Neural cell (in vitro differentiated cells): ENCODE results near the gene PCDHB1.

Experiments
- EP300 ChIP-seq: fragments of 450-650 bp; conservative IDR thresholded peaks from 2 replicates; pipeline ENCODE4 v1.6.1; 2014; ENCODE audit warnings: antibody characterized with exemption, mild to moderate bottlenecking, moderate library complexity; ENCODE audit not compliant: poor library complexity, severe bottlenecking
- EZH2 ChIP-seq: fragments of 200-600, 300-800 bp; shearing (Covaris generic), sonication (generic); IDR thresholded peaks from 2 replicates; pipeline ENCODE4 v1.6.1; 2014; ENCODE audit warnings: antibody characterized with exemption, low read length, borderline replicate concordance, mild to moderate bottlenecking; ENCODE audit not compliant: insufficient read depth, poor library complexity, severe bottlenecking
- MXI1 ChIP-seq: fragments of 450-650 bp; conservative IDR thresholded peaks from 2 replicates; pipeline ENCODE4 v1.6.1; 2014; ENCODE audit warnings: antibody characterized with exemption, mild to moderate bottlenecking; ENCODE audit not compliant: poor library complexity, severe bottlenecking
- POLR2AphosphoS5 ChIP-seq: IDR thresholded peaks from 2 replicates; pipeline ENCODE4 v1.6.1; 2012
- RAD21 ChIP-seq: fragments of 450-650 bp; conservative IDR thresholded peaks from 2 replicates; pipeline ENCODE4 v1.6.1; 2014; ENCODE audit warnings: antibody characterized with exemption, mild to moderate bottlenecking, moderate library complexity
- REST ChIP-seq: IDR thresholded peaks from 2 replicates; pipeline ENCODE4 v1.6.1; 2012; ENCODE audit warnings: borderline replicate concordance
- TAF1 ChIP-seq: IDR thresholded peaks from 2 replicates; pipeline ENCODE4 v1.6.1; 2012; ENCODE audit warnings: low read depth
- TF ChIP-seq, protein P1 (sequence below): fragments of 450-650 bp; IDR thresholded peaks from 2 replicates; pipeline ENCODE4 v1.5.1; 2014; ENCODE audit warnings: antibody characterized with exemption, mild to moderate bottlenecking, moderate library complexity; ENCODE audit not compliant: poor library complexity, severe bottlenecking

DNA sequence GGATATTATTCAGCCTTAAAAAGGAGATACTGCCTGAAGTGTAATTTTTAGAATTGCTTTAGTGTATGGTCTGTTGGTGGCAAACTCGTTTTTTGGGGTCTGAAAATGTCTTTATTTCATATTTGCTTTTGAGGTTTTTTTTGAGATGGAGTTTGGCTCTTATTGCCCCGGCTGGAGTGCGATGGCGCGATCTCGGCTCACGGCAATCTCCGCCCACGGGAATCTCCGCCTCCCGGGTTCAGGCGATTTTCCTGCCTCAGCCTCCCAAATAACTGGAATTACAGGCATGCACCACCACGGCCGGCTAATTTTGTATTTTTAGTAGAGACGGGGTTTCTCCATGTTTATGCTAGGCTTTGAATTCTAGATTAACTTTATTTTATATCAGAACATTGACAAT, 20.2 kb upstream of the PCDHB1 start:
- TF ChIP-seq, protein P1, sequence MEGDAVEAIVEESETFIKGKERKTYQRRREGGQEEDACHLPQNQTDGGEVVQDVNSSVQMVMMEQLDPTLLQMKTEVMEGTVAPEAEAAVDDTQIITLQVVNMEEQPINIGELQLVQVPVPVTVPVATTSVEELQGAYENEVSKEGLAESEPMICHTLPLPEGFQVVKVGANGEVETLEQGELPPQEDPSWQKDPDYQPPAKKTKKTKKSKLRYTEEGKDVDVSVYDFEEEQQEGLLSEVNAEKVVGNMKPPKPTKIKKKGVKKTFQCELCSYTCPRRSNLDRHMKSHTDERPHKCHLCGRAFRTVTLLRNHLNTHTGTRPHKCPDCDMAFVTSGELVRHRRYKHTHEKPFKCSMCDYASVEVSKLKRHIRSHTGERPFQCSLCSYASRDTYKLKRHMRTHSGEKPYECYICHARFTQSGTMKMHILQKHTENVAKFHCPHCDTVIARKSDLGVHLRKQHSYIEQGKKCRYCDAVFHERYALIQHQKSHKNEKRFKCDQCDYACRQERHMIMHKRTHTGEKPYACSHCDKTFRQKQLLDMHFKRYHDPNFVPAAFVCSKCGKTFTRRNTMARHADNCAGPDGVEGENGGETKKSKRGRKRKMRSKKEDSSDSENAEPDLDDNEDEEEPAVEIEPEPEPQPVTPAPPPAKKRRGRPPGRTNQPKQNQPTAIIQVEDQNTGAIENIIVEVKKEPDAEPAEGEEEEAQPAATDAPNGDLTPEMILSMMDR = no peak
- TF ChIP-seq EZH2 (no peak), MXI1 (no peak), RAD21 (no peak), EP300 (no peak), REST (no peak), TAF1 (no peak), POLR2AphosphoS5 (no peak)
